HG03196 (cell line): Measurements from ENCODE around the gene KCNQ1.

Experiments
- ATAC-seq: cut with Tn5 transposase; IDR thresholded peaks from one replicate; pipeline ENCODE4 v1.9.1; 2021; ENCODE audit not compliant: unreplicated experiment

The KCNQ1 gene

GRCh38 chr11:2725368-2726300 is 280.8 kb downstream of the KCNQ1 start:
- no peak for ATAC-seq

GRCh38 chr11:2726964-2727363 is 282.2 kb downstream of the KCNQ1 start:
- ATAC-seq, result no peak

- no peak for ATAC-seq
Observed at GRCh38 chr11:2728128-2728662, 283.4 kb downstream of the KCNQ1 start.

- ATAC-seq, result no peak
Observed at GRCh38 chr11:2728663-2729332, 284.0 kb downstream of the KCNQ1 start.

- no peak for ATAC-seq
Observed at GRCh38 chr11:2729841-2730240, 285.0 kb downstream of the KCNQ1 start.

- ATAC-seq, result no peak
Observed at GRCh38 chr11:2730272-2731129, 285.7 kb downstream of the KCNQ1 start.

GRCh38 chr11:2731130-2732125 is 286.6 kb downstream of the KCNQ1 start:
- ATAC-seq, result no peak

- no peak for ATAC-seq
Observed at GRCh38 chr11:2732261-2732939, 287.6 kb downstream of the KCNQ1 start.

- ATAC-seq, result no peak
Observed at GRCh38 chr11:2732940-2733628, 288.3 kb downstream of the KCNQ1 start.

GRCh38 chr11:2734181-2735052 is 289.6 kb downstream of the KCNQ1 start:
- ATAC-seq, result no peak

GRCh38 chr11:2735053-2735589 is 290.3 kb downstream of the KCNQ1 start:
- no peak for ATAC-seq

GRCh38 chr11:2736577-2737225 is 291.9 kb downstream of the KCNQ1 start:
- ATAC-seq, result no peak

- ATAC-seq, result no peak
Observed at GRCh38 chr11:2737226-2737590, 292.4 kb downstream of the KCNQ1 start.

- ATAC-seq, result no peak
Observed at GRCh38 chr11:2737866-2738265, 293.1 kb downstream of the KCNQ1 start.

- ATAC-seq, result no peak
Observed at GRCh38 chr11:2738551-2739431, 294.0 kb downstream of the KCNQ1 start.
